Endothelial cell of umbilical vein (primary cell): ENCODE results near the gene SOCS4. TPM values are rescaled to one million over a fixed set of nuclear protein-coding genes. Genes with fewer than 3 reads are reported as not detected.

ENCODE experiments used
- BruUV-seq: library from RNA; stranded (reverse); fragments of 400-500 nt; replicated peaks from 2 replicates; lab custom pipeline; 2021; lab: Mats Ljungman, UMichigan
- CTCF ChIA-PET: fragments of 300-600, 350-600 bp; sonication (Branson Sonifier 250); formaldehyde crosslinking; loops from one replicate; lab custom pipeline; 2021; ENCODE audit warnings: antibody characterized with exemption, inconsistent platforms; lab: Charles Lee
- POLR2A ChIA-PET: fragments of 300-600, 350-600 bp; sonication (Branson Sonifier 250); formaldehyde crosslinking; loops from one replicate; lab custom pipeline; 2021; ENCODE audit warnings: antibody characterized with exemption, inconsistent platforms; lab: Charles Lee
- DNase-seq: peaks from one replicate; pipeline ENCODE4 v3.0.0-alpha.2; 2011; ENCODE audit warnings: low read depth, low spot score
- FAIRE-seq: peaks from 2 replicates; lab custom pipeline; 2011; peaks lifted over from hg19 to GRCh38; lab: Jason Lieb, UNC
- H2AFZ ChIP-seq: 2 replicates; pipeline ENCODE4 v1.6.0; 2012; ENCODE audit warnings: low read depth, low read length, control low read depth, inconsistent platforms
- H3K27ac ChIP-seq: 2 replicates; pipeline ENCODE4 v1.5.1; 2011; ENCODE audit warnings: low read depth, mild to moderate bottlenecking, control low read depth, low read length, moderate library complexity; ENCODE audit not compliant: insufficient read depth
- H3K27me3 ChIP-seq, 2 experiments: 2 replicates each; pipeline versions ENCODE4 v1.6.0 to v1.6.1; 2011; ENCODE audit warnings: low read length in 2 of 2, mixed read lengths in 1 of 2; ENCODE audit not compliant: control insufficient read depth in 2 of 2, insufficient read depth in 2 of 2
- H3K36me3 ChIP-seq, 2 experiments: 2 replicates in 1 of 2; 3 replicates in 1 of 2; pipeline ENCODE4 v1.5.1; 2011; ENCODE audit warnings: low read length in 2 of 2, mild to moderate bottlenecking in 1 of 2, moderate library complexity in 1 of 2; ENCODE audit not compliant: control insufficient read depth in 2 of 2, insufficient read depth in 2 of 2; ENCODE audit errors: extremely low read depth in 1 of 2
- H3K4me1 ChIP-seq: 3 replicates; pipeline ENCODE4 v1.5.1; 2011; ENCODE audit warnings: mild to moderate bottlenecking, low read length; ENCODE audit not compliant: control insufficient read depth, insufficient read depth; ENCODE audit errors: extremely low read depth
- H3K4me2 ChIP-seq: 2 replicates; pipeline ENCODE4 v1.6.1; 2011; ENCODE audit warnings: low read length, control low read depth, mixed read lengths; ENCODE audit not compliant: insufficient read depth
- H3K4me3 ChIP-seq, 3 experiments: fragments of 200-600 bp in 1 of 3; sonication (generic), shearing (Covaris generic) in 1 of 3; replicated peaks in 1 of 3; 2 replicates each; pipeline ENCODE4 v1.5.1; 2011 to 2016; ENCODE audit warnings: control low read depth in 3 of 3, low read length in 3 of 3, mild to moderate bottlenecking in 2 of 3, inconsistent platforms in 1 of 3, low read depth in 1 of 3, moderate library complexity in 1 of 3; ENCODE audit not compliant: insufficient read depth in 1 of 3
- H3K79me2 ChIP-seq: 2 replicates; pipeline ENCODE4 v1.6.0; 2012; ENCODE audit warnings: low read length, inconsistent platforms; ENCODE audit not compliant: control insufficient read depth, insufficient read depth
- H3K9ac ChIP-seq: replicated peaks from 2 replicates; pipeline ENCODE3; 2011; ENCODE audit warnings: low read length, control low read depth; ENCODE audit not compliant: insufficient read depth; ENCODE audit errors: extremely low read depth
- H3K9me1 ChIP-seq: replicated peaks from 3 replicates; pipeline ENCODE4 v1.6.0; 2011; ENCODE audit warnings: mild to moderate bottlenecking, low read length; ENCODE audit not compliant: control insufficient read depth, insufficient read depth; ENCODE audit errors: extremely low read depth
- H3K9me3 ChIP-seq: replicated peaks from 2 replicates; pipeline ENCODE4 v1.5.1; 2012; ENCODE audit warnings: low read length, inconsistent platforms; ENCODE audit not compliant: control insufficient read depth, insufficient read depth
- H4K20me1 ChIP-seq: replicated peaks from 2 replicates; pipeline ENCODE3; 2011; ENCODE audit warnings: mild to moderate bottlenecking, low read length; ENCODE audit not compliant: control insufficient read depth, insufficient read depth; ENCODE audit errors: extremely low read depth
- CTCF ChIP-seq, 2 donors: IDR thresholded peaks; 1 replicate in 1 of 2; 2 replicates in 1 of 2; pipeline ENCODE4 v1.5.1; 2011; ENCODE audit warnings: low read length in 2 of 2, mild to moderate bottlenecking in 2 of 2, moderate library complexity in 2 of 2, control low read depth in 1 of 2, inconsistent platforms in 1 of 2, low read depth in 1 of 2; ENCODE audit not compliant: insufficient read depth in 1 of 2; ENCODE audit errors: extremely low read depth in 1 of 2
- EZH2 ChIP-seq: IDR thresholded peaks from 2 replicates; pipeline ENCODE4 v1.6.1; 2012; ENCODE audit warnings: borderline replicate concordance, low read depth, mild to moderate bottlenecking, moderate library complexity, low read length, inconsistent platforms; ENCODE audit not compliant: severe bottlenecking
- FOS ChIP-seq: IDR thresholded peaks from 2 replicates; pipeline ENCODE4 v1.6.1; 2011; ENCODE audit warnings: mild to moderate bottlenecking, low read length, moderate library complexity, borderline replicate concordance; ENCODE audit not compliant: insufficient read depth
- GATA2 ChIP-seq: IDR thresholded peaks from 2 replicates; pipeline ENCODE4 v1.7.0; 2011; ENCODE audit warnings: low read depth, mild to moderate bottlenecking, moderate library complexity, mixed read lengths, low read length; ENCODE audit not compliant: insufficient read length, insufficient read depth
- JUN ChIP-seq: IDR thresholded peaks from 2 replicates; pipeline ENCODE4 v1.6.1; 2011; ENCODE audit warnings: borderline replicate concordance, low read depth; ENCODE audit not compliant: insufficient read length, insufficient read depth
- MYC ChIP-seq: IDR thresholded peaks from one replicate; pipeline ENCODE4 v1.6.1; 2011; ENCODE audit warnings: mild to moderate bottlenecking, low read depth, low read length
- POLR2A ChIP-seq: IDR thresholded peaks from 2 replicates; pipeline ENCODE4 v1.6.1; 2012; ENCODE audit warnings: low read depth, mild to moderate bottlenecking, control low read depth, low read length
- POLR2AphosphoS5 ChIP-seq: IDR thresholded peaks from 2 replicates; pipeline ENCODE4 v1.6.1; 2012; ENCODE audit warnings: low read depth, mild to moderate bottlenecking, control low read depth, low read length, moderate library complexity; ENCODE audit not compliant: insufficient read depth
- dilution Hi-C: fragments of 300-500 bp; cut with MboI; formaldehyde crosslinking; loops from one replicate; pipeline ENCODE4 v1.15.0; 2019; ENCODE audit warnings: low sequenced_read_pairs; ENCODE audit not compliant: extremely low pct_ligation_motif_present
- intact Hi-C: fragments of 100-400 bp; cut with micrococcal nuclease; formaldehyde crosslinking; loops from one replicate; pipeline ENCODE4 v1.10.0; 2022
- polyA plus RNA-seq, 4 experiments: library from polyadenylated mRNA; depleted of rRNA in 3 of 4; stranded (reverse) in 3 of 4; unstranded in 1 of 4; fragments of >200 nt; gene quantifications; 2 replicates each; pipeline versions ENCODE4 v1.2.1 to v1.2.3, GENCODE V29; 2011 to 2012; ENCODE audit warnings: missing spikeins in 1 of 4
- total RNA-seq: library from RNA; stranded (reverse); gene quantifications from 2 replicates; pipeline ENCODE4 v1.2.3, GENCODE V29; 2021
- TF ChIP-seq, protein P1 (sequence below): IDR thresholded peaks from 2 replicates; pipeline ENCODE4 v1.6.1; 2011; ENCODE audit not compliant: insufficient read depth, insufficient read length

Gene SOCS4
- total and polyA plus RNA-seq, 2 donors (not counting 3 experiments of a cell fraction or from before 2014, with no cell fraction given) = 6.4 to 26.7 TPM

GRCh38 chr14:55038708-55039107 lies 11.7 kb downstream of the SOCS4 start:
- no peak overlapping the region for H3K4me3 ChIP-seq
- H3K79me2 ChIP-seq = peaks cover 28% of the 10 kb centered on the region
- no peak overlapping the region for H3K27ac ChIP-seq
- dilution Hi-C loops (no loop called here), intact Hi-C loops (no loop called here)
- no TSS peak for BruUV-seq
- TF ChIP-seq FOS (no peak), JUN (no peak), CTCF (IDR thresholded peaks at IDR 0.05; ENCODE audit: extremely low read depth in 1 of 2, insufficient read depth in 1 of 2, low read depth in 1 of 2, low read length in 2 of 2) (no peak), POLR2AphosphoS5 (no peak), GATA2 (no peak), POLR2A (no peak), EZH2 (no peak), MYC (no peak)
- TF ChIP-seq, protein P1, sequence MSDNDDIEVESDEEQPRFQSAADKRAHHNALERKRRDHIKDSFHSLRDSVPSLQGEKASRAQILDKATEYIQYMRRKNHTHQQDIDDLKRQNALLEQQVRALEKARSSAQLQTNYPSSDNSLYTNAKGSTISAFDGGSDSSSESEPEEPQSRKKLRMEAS = no peak
- H3K9ac ChIP-seq = no peak overlapping the region
- H3K36me3 ChIP-seq = peaks cover 2 to 14% of the 10 kb centered on the region in 2 experiments
- no peak for FAIRE-seq
- H3K4me2 ChIP-seq = no peak overlapping the region
- DNase-seq = no peak
- H3K9me1 ChIP-seq = no peaks in the 10 kb centered on the region
- H4K20me1 ChIP-seq = no peaks in the 10 kb centered on the region
- H3K4me1 ChIP-seq = no peaks in the 10 kb centered on the region
- POLR2A ChIA-PET = interaction anchor here (1.1 kb wide), 1 partner anchor 13 kb away, joined by 3 read pairs; the partner anchor contains the start of gene MAPK1IP1L
- H3K27me3 ChIP-seq = no peaks in the 10 kb centered on the region
- H3K9me3 ChIP-seq = no peaks in the 10 kb centered on the region
- H2AFZ ChIP-seq = no peak overlapping the region
- CTCF ChIA-PET = interaction anchor here (1.3 to 2.2 kb wide), 2 partner anchors 9 to 13 kb away, joined by 3 to 9 read pairs; partner anchors contain the start of gene MAPK1IP1L
